SK-N-SH (cell line): ENCODE results near the gene TBX21. TPM values are rescaled to one million over a fixed set of nuclear protein-coding genes. Genes with fewer than 3 reads are reported as not detected.

ENCODE experiments used
- CTCF ChIA-PET: fragments of 300-600, 350-600 bp; formaldehyde crosslinking; extraction: SDS; loops from one replicate; lab custom pipeline; 2021; lab: Yijun Ruan, JAX
- POLR2A ChIA-PET: fragments of 350-600 bp; sonication (Branson Sonifier 250); formaldehyde crosslinking; extraction: SDS; loops from one replicate; lab custom pipeline; 2020; ENCODE audit warnings: antibody characterized with exemption, inconsistent platforms; lab: Yijun Ruan, JAX
- DNase-seq: peaks from one replicate; pipeline ENCODE4 v3.0.0; 2012
- H2AFZ ChIP-seq: fragments of 200-600 bp; sonication (generic); 2 replicates; pipeline ENCODE4 v1.8.1; 2016; ENCODE audit warnings: antibody characterized with exemption, mild to moderate bottlenecking, low read depth
- H3F3A ChIP-seq: fragments of 200-600 bp; sonication (generic); replicated peaks from 2 replicates; pipeline ENCODE3; 2016; ENCODE audit warnings: antibody characterized with exemption, mild to moderate bottlenecking; ENCODE audit not compliant: insufficient read depth
- H3K27ac ChIP-seq, 2 experiments: fragments of 200-500 bp in 1 of 2; fragments of 200-600 bp in 1 of 2; sonication (Bioruptor generic) in 1 of 2; sonication (generic), shearing (Covaris generic) in 1 of 2; 2 replicates each; pipeline versions ENCODE4 v1.5.1 to v1.6.1; 2014 to 2016; ENCODE audit warnings: low read depth in 2 of 2, inconsistent platforms in 1 of 2, low read length in 1 of 2, mild to moderate bottlenecking in 1 of 2, mixed read lengths in 1 of 2
- H3K27me3 ChIP-seq: fragments of 200-600 bp; sonication (generic), shearing (Covaris generic); 2 replicates; pipeline ENCODE4 v1.6.1; 2016; ENCODE audit warnings: mixed run types; ENCODE audit not compliant: insufficient read depth
- H3K36me3 ChIP-seq, 2 experiments: fragments of 200-500 bp in 1 of 2; fragments of 200-600 bp in 1 of 2; sonication (Bioruptor generic) in 1 of 2; sonication (generic) in 1 of 2; replicated peaks in 1 of 2; 2 replicates each; pipeline versions ENCODE3 to v1.5.1; 2014 to 2016; ENCODE audit warnings: low read length in 1 of 2, mild to moderate bottlenecking in 1 of 2; ENCODE audit not compliant: insufficient read depth in 2 of 2, control insufficient read depth in 1 of 2
- H3K4me1 ChIP-seq, 2 experiments: fragments of 200-500 bp in 1 of 2; fragments of 200-600 bp in 1 of 2; sonication (Bioruptor generic) in 1 of 2; sonication (generic), shearing (Covaris generic) in 1 of 2; 2 replicates each; pipeline versions ENCODE4 v1.5.1 to v1.6.1; 2014 to 2016; ENCODE audit warnings: low read depth in 1 of 2, low read length in 1 of 2, mixed run types in 1 of 2; ENCODE audit not compliant: insufficient read depth in 2 of 2, control insufficient read depth in 1 of 2
- H3K4me2 ChIP-seq: fragments of 200-600 bp; sonication (generic), shearing (Covaris generic); 2 replicates; pipeline ENCODE4 v1.6.1; 2017; ENCODE audit warnings: mixed run types
- H3K4me3 ChIP-seq, 2 experiments: fragments of 200-500 bp in 1 of 2; fragments of 200-600 bp in 1 of 2; sonication (Bioruptor generic) in 1 of 2; sonication (generic), shearing (Covaris generic) in 1 of 2; 2 replicates each; pipeline versions ENCODE4 v1.5.1 to v1.8.1; 2014 to 2016; ENCODE audit warnings: low read depth in 2 of 2, inconsistent platforms in 1 of 2, low read length in 1 of 2, mild to moderate bottlenecking in 1 of 2, mixed read lengths in 1 of 2, moderate library complexity in 1 of 2
- H3K79me2 ChIP-seq: fragments of 200-600 bp; sonication (generic); 2 replicates; pipeline ENCODE4 v1.8.1; 2017; ENCODE audit warnings: mild to moderate bottlenecking; ENCODE audit not compliant: insufficient read depth
- H3K9ac ChIP-seq: fragments of 200-600 bp; sonication (generic); 2 replicates; pipeline ENCODE4 v1.6.1; 2017; ENCODE audit warnings: mixed run types
- H3K9me2 ChIP-seq: fragments of 200-600 bp; sonication (generic); 2 replicates; pipeline ENCODE4 v1.6.1; 2017; ENCODE audit warnings: mixed run types
- H3K9me3 ChIP-seq: fragments of 200-600 bp; sonication (generic); 2 replicates; pipeline ENCODE4 v1.6.1; 2017; ENCODE audit warnings: mixed run types, mild to moderate bottlenecking, moderate library complexity
- H4K20me1 ChIP-seq: fragments of 200-600 bp; sonication (generic); 2 replicates; pipeline ENCODE4 v1.6.1; 2017; ENCODE audit warnings: mild to moderate bottlenecking, mixed run types; ENCODE audit not compliant: insufficient read depth
- CHD2 ChIP-seq: fragments of 150-350 bp; IDR thresholded peaks from 2 replicates; pipeline ENCODE4 v1.6.1; 2018; ENCODE audit warnings: low read length; ENCODE audit not compliant: partially characterized antibody
- CTCF ChIP-seq: fragments of 200-600 bp; sonication (generic); IDR thresholded peaks from 2 replicates; pipeline ENCODE4 v1.6.1; 2017; ENCODE audit warnings: antibody characterized with exemption, mild to moderate bottlenecking, moderate library complexity
- FOXJ3 ChIP-seq: sonication (generic); formaldehyde crosslinking; IDR thresholded peaks from 2 replicates; pipeline ENCODE4 v1.5.1; 2020; ENCODE audit warnings: mild to moderate bottlenecking, missing genetic modification reagents
- RFX5 ChIP-seq: IDR thresholded peaks from 2 replicates; pipeline ENCODE4 v1.6.1; 2012; ENCODE audit warnings: mild to moderate bottlenecking, improper control_type of control experiment, low read length
- SMC3 ChIP-seq: IDR thresholded peaks from 2 replicates; pipeline ENCODE4 v1.6.1; 2012; ENCODE audit warnings: low read depth, low read length, improper control_type of control experiment
- ZBTB33 ChIP-seq: IDR thresholded peaks from 2 replicates; pipeline ENCODE4 v1.4.0; 2012; ENCODE audit warnings: low read depth, borderline replicate concordance
- WGBS: methylation state at CpG from one replicate; pipeline ENCODE4 v1.1.6; 2017; ENCODE audit warnings: low lambda C conversion rate; 5-methylcytosine and 5-hydroxymethylcytosine counted together
- polyA plus RNA-seq, 3 experiments: library from polyadenylated mRNA; depleted of rRNA; stranded (reverse); fragments of >200 nt; gene quantifications; 2 replicates each; pipeline ENCODE4 v1.2.3, GENCODE V29; 2012

TBX21 gene
- polyA plus RNA-seq, 1 of the 3 experiments (the other 2 are of a cell fraction): not detected

- Histone ChIP-seq H3K9me2 (no peaks in the 10 kb centered on the region), H4K20me1 (peaks cover 11% of the 10 kb centered on the region; the same call in 1 of the 2 replicates), H3K4me1 (peaks cover 7 to 27% of the 10 kb centered on the region in 2 experiments; a peak in 3 of 4 replicates), H3K36me3 (no peaks in the 10 kb centered on the region), H3K79me2 (no peaks in the 10 kb centered on the region), H3K27me3 (peaks cover 77% of the 10 kb centered on the region), H3K4me3 (no peak overlapping the region), H3K4me2 (peak overlapping the region; percentile 54), H3K9me3 (no peaks in the 10 kb centered on the region), H3F3A (peaks cover 15% of the 10 kb centered on the region), H3K27ac (no peak overlapping the region), H2AFZ (no peak overlapping the region), H3K9ac (no peak overlapping the region)
- TF ChIP-seq CTCF (peak; percentile 25), CHD2 (peak; percentile 27), SMC3 (no peak)
- WGBS: 35% methylated on average over 35 of the region's 36 CpGs
- ChIA-PET CTCF (interaction anchor here (1.0 to 3.8 kb wide), 6 partner anchors 12 to 41 kb away, joined by 3 to 22 read pairs (median 6); partner anchors contain the start of gene TBX21), POLR2A (no interaction called here)
- DNase-seq: peak; percentile 70
Observed at GRCh38 chr17:47720754-47721533, 12.1 kb upstream of the TBX21 start.

DNA sequence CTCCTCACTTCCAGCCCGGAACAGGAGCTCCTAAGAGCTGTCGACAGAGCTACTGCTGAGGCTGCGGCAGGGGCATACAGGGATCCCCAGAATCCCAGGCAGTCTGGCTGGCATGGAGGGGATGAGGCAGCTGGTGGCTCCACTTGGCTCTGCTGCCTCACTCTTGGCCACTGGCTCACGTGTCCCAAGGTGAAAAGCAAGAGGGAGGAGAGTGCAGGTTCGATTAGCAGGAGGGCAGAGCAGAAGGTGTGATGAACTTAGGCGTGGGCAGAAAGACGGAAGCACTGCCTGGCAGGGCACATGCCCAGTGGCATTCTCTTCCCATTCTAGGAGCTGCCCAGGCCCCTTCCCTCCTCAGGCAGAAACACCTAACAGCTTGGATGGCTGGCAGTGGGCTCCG, 11.3 kb upstream of the TBX21 start:
- Histone ChIP-seq H3K79me2 (no peaks in the 10 kb centered on the region), H4K20me1 (peaks cover 11% of the 10 kb centered on the region; the same call in 1 of the 2 replicates), H3K4me2 (peak overlapping the region; percentile 54; the same call in 1 of the 2 replicates), H3F3A (peaks cover 15% of the 10 kb centered on the region), H3K36me3 (no peaks in the 10 kb centered on the region)
- no peak for DNase-seq
- TF ChIP-seq RFX5 (no peak), ZBTB33 (no peak), FOXJ3 (CRISPR knock-in tag) (no peak)
- TF ChIP-seq, all 33 proteins: peak for 0
- H3K9ac ChIP-seq: no peak overlapping the region
- 54% methylated on average over 6 of the region's 8 CpGs for WGBS
- peaks cover 73% of the 10 kb centered on the region; the same call in 1 of the 2 replicates for H3K27me3 ChIP-seq
- peaks cover 15 to 27% of the 10 kb centered on the region in 2 experiments; a peak in 3 of 4 replicates for H3K4me1 ChIP-seq
- CTCF ChIA-PET: interaction anchor here (1.0 to 3.8 kb wide), 6 partner anchors 12 to 42 kb away, joined by 3 to 22 read pairs (median 6); partner anchors contain the start of gene TBX21
- H2AFZ ChIP-seq: no peak overlapping the region
- H3K9me3 ChIP-seq: no peaks in the 10 kb centered on the region
- H3K4me3 ChIP-seq: no peak overlapping the region
- POLR2A ChIA-PET: no interaction called here
- H3K27ac ChIP-seq: no peak overlapping the region
- H3K9me2 ChIP-seq: no peaks in the 10 kb centered on the region
